GM19035 (cell line): ENCODE results near the gene TMC3.
"Not testable (repeated sequence)": the region's sequence is repeated elsewhere in the genome, so short reads cannot be mapped to it uniquely, and the experiment has no call there.

ENCODE experiments used
- ATAC-seq: cut with Tn5 transposase; IDR thresholded peaks from one replicate; pipeline ENCODE4 v1.9.1; 2021; ENCODE audit not compliant: unreplicated experiment

TMC3 gene

DNA sequence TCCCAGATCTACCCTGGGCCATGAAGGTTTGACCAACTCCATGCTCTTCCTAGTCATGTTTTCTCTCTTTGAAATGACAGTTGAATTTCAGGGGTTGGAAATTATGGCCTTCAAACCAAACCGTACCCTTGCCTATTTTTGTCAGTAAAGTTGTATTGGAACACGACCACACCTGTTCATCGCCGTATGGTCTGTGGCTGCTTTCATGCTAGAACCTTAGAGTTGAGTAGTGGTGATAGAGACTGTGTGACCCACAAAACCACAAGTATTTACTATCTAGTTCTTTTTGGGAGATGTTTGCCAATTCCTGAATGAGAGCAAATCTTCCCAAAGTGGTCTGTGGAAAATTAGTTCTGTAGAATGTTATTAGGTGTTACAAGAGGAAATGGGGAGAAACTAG lies 26.1 kb downstream of the TMC3 start:
- ATAC-seq = no peak

DNA sequence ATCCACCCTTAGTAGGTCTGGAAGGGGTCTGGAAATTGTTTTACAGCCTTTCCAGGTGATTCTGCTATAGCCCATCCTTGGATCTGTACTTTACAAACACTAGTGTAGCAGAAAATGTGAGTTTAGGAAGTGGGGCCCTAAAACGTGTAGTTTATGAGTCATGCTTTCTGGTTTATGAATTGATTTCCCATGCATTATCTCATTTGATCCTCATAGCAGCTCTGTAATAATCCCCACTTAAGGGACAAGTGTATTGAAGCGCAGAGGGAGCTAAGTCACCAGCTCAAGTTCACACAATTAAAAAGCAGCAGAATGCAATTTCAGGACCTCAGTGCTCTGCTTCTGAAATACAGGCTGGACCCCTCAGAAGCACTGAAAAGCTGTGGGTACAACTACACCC lies 27.4 kb downstream of the TMC3 start:
- ATAC-seq = no peak

DNA sequence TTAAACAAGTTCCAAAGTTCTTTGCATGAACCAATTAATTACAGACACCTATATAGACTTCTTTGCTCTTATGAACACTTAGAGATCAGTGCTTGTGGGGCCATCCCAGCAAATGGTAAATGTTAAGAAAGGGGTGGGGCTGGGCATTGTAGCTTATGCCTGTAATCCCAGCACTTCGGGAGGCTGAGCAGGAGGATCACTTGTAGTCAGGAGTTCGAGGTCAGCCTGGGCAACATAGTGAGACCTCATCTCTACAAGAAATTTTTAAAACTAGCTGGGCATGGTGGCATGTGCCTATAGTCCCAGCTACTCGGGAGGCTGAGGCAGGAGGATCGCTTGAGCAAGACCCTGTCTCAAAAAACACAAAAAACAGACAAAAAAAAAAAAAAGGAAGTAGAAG lies 30.6 kb downstream of the TMC3 start:
- no peak for ATAC-seq

DNA sequence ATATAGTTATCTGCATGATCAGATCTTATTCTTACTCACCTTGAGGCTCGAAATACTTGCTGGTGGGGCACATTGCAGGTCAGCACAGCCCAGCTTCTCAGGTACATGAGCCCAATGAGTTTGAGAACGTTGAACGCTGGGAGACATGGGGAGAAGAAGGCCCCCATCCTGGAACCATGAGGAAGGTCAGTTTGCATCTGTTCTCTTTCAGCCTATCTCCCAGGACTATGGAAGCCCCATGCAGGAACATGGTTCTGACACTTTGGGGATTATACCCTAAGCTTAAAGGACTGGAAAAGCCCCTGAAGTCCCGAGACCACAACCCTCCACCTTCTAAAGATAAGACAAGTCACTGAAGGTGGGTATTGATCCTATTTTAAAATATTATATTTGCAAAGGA lies 32.7 kb downstream of the TMC3 start:
- no peak for ATAC-seq

DNA sequence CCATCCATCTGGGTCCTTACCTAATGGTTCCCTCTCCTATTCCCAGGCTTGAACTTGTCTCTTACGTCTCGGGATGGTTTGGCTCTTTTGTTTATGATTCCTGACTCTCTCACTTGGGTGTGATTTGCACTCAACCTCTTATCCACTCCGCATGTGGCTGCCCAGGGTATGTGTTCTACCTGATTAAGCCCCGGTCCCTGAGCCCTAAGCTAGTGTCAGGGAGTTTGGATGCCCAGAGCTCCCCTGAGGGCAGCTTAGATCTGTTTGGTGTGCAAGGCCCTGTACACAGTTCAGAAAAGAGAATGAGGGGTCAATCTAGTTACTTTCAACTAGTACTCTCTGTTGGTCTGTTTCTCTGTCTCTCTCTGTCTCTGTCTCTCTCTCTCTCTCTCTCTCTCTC lies 34.2 kb downstream of the TMC3 start:
- no peak for ATAC-seq

DNA sequence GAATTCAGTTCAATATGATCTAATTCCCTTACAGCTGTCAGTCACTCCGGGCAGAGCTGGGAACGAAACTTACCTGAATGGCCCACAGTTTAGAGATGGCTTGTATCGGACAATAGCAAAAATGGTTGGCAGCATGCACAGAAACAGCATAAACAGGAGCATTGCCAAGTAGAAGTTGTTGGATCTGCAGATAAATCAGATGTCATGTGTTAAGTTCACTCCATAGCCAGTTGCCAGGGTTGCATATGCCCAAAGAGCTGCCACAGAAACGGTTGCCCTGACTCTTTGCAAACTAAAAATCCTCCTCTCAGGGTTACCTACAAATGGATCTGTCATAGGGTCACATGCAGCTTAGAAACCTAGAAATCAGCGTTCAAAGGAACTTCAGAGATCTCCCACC lies 34.7 kb downstream of the TMC3 start:
- ATAC-seq = no peak

DNA sequence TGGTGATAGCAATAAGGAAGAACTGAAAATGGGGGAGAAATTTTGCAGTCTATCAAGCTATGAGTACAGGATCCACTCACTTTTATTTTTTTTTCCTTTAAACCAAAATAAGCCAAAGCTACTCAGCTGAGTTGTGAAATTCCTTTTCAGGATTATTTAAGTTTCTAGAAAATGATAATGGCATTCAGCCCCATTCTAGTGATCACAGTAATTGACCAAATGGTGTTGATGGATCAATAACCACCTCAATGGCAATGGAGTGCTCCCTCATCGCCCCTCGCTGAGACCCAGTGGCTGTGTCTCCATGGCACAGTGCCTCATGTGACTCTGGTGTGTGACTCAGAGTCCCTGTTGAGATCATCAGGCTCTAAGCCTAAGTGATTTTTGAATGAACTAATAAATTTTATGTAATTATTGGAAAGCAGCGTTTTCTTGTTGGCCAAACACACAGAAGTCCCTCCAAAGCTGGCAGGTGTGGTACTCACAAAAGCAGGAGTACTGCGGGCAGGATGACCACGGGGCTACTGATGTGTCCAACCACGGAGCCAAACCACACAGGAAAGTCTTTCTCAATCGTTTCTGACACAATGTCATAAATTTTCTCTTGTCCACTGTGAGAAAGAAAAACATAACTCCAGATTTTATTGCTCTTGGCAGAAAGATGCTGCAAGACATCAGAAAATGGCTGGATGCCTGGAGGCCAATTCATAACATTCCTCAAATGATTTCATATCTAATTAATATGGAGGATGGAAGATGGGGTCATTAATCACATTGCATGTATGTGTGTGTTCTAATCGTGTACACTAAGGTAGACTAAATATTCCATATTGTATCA lies 35.6 kb downstream of the TMC3 start:
- ATAC-seq = no peak

- ATAC-seq = no peak
These were observed 36.3 kb downstream of the TMC3 start for GRCh38 chr15:81337713-81338157.

- no peak for ATAC-seq
These were observed 36.8 kb downstream of the TMC3 start for GRCh38 chr15:81337241-81337640.

DNA sequence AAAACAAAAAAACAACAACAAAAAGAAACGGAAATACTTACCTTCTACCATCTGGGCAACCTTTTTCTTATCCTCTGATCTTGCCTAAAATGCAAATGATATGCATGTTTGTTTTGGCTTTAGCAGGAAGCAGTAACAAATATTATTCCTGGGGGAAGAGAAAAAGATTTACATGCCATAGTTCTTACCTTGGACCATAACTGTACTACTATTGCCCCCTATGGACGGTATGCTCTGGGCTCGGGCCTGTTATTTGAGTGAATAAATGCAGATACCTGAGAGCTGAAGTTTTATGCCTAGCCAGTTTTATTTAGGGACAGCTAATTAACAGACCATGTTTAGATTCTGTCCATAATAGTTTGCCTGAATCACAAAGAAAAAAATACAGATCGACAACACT lies 37.4 kb downstream of the TMC3 start:
- ATAC-seq = no peak

DNA sequence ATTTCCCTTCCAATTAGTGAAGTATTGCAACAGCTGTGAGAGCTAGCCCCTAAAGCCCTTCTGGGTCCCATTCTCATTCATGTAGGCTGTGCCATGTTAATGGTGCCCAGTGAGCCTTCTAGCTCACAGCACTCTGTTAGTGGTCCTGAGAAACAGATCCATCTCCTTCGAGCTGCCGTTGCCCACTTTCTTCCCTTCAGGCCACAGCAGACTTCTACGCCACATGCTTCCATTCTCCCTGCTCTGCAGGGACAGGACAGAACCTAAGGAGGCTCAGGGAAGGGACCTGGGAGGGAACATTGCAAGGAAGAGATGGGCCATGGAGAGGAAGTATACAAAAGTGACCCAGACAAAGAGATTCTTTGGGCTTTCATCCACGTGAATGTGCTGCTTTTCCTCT lies 38.4 kb downstream of the TMC3 start:
- ATAC-seq = no peak

- no peak for ATAC-seq
These were observed 39.1 kb downstream of the TMC3 start for GRCh38 chr15:81334768-81335435.

- no peak for ATAC-seq
These were observed 40.6 kb downstream of the TMC3 start for GRCh38 chr15:81333363-81333762.

DNA sequence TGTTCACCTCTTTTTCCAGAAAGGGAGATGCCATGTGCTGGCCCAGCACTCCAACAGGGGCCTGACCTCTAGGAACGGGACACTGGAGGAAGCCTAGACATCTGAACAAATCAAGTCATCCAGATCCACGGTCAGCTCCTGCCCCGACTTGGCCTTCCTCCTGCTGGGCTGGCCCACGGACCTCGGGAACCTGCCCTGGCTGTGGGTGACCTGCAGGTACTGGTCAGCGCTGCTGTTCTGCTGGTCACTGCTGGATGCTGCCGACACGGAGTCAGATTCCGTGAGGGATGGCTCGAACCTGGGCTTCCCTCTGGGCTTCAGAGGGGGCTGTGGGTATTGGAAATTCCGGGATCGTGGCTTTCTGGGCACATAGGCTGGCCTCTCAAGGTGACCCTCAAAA lies 41.7 kb downstream of the TMC3 start:
- ATAC-seq = no peak

- ATAC-seq = no peak
These were observed 42.4 kb downstream of the TMC3 start for GRCh38 chr15:81331600-81331999.

- ATAC-seq = not testable (repeated sequence)
These were observed 42.9 kb downstream of the TMC3 start for GRCh38 chr15:81331141-81331540.

DNA sequence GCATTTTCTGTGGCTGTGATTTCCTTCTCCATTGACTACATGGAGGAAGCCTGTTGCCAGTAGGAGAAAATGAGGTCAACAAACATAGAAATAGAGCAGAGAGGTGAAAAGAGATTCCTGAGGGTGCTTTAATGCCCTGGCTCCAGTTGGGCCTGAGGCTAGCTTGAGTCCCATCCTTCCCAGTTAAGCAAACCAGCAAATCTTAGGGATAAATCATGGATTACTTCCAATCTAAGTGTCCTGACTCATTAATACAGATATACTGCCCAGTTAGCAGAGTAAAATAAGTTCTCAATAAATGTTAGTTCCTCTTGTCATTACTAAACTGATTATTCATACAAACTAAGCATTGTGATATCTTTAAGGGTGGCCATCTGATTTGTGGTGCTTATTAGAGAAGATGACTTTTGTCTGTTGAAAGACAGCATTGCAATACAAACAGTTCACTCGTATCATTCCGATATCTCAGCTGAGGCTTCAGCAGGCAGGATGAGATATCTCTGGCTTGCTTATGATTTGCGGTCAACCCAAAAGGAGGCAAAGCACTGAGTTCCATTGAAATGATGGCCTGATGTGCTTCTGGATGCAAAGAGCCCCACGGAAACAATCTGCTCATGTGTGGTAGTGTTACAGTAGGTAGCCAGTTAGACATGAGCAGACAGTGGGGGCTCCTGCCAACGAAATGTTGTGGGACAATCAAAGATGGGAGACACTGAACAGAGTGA lies 43.5 kb downstream of the TMC3 start:
- ATAC-seq = no peak

DNA sequence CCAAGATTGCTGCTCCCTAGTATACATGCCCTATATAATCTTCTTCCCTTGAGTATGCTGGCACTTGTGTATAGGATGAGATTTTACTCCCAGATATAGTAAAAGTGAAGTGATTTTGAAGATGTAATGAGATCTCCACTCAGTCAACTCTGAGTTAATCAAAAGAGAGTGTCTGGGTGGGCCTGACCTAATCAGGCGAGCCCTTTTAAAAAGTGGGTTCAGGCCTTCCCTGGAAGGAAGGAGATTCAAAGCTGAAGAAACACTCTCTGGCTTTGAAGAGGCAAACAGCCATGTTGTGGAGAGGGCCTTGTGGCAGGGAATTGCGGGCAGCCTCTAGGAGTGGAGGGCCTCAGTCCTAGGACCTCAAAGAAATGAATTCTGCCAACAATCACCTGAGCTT lies 44.6 kb downstream of the TMC3 start:
- ATAC-seq = no peak

DNA sequence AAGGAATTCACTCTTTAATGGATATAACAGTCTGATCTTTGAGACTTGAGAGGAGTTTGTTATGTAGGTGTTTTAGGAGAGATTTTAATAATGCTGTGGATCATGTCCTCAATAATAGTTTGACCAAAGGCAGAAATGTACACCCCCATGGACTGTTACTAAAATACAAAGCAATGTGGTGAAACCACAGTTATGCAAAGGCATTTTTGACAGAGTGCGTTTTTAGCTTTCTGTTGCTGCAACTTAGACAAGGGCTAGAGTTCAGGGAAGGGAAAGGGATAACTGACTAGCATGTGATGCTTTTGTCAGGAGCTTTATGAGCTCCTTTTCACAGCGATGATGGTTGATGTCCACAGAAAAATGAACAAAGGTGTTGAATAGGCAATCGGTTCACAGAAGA lies 46.5 kb downstream of the TMC3 start:
- ATAC-seq = no peak

DNA sequence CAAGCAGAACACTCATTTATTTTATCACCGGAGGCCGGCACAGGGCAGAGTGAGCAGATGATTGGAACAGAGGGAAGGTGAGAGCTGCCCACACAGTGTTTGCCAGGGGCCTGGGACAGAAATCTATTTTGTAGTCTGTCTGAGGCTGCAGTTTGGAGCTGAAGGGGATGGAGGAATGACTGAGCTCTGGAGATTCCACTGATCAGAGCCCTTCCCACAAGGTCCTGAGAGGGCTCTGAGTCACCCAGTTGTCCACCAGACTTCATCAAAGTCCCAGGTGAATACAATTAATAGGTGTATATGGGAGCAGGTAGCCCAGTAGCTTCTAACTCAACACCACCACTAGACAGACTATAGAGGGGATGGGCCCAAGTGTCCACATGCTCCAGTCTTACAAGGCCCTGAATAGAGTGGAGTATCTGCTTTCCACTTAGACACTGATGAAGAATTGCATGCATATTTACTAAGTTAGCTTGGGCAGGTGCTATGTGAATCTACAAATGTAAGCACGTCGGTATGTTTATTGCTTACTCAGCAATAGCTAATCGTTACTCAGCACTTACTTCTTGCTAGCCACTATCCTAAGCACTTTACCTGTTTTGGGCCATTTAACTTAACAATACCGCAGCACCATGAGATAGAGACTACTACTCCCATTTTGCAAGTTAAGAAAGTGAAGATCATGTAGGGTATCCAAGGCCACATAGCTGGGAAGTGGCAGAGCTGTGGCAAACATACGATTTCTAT lies 47.4 kb downstream of the TMC3 start:
- ATAC-seq = no peak
